ENCODE data around the gene LZTS2.
A peak's percentile ranks its signal among the peaks of the same experiment; 100 is the strongest.

LZTS2 gene

GRCh38 chr10:100997360-100998182 lies 2.0 kb upstream of the LZTS2 start:
- DNase-seq, result peak; percentile 91

- peak; percentile 94 for DNase-seq
These were observed 1.2 kb upstream of the LZTS2 start for GRCh38 chr10:100998183-100998990.

- peak; percentile 98 for DNase-seq
These were observed 442 bp upstream of the LZTS2 start for GRCh38 chr10:100998991-100999741.

- peak; percentile 87 for DNase-seq
These were observed 713 bp downstream of the LZTS2 start for GRCh38 chr10:101000127-101000914.

- DNase-seq, result peak; percentile 62
These were observed 1.5 kb downstream of the LZTS2 start for GRCh38 chr10:101000915-101001658.

GRCh38 chr10:101001659-101002035 lies 2.0 kb downstream of the LZTS2 start:
- no peak for DNase-seq

GRCh38 chr10:101002456-101002855 lies 2.8 kb downstream of the LZTS2 start:
- DNase-seq, result no peak

GRCh38 chr10:101003639-101004206 lies 4.1 kb downstream of the LZTS2 start:
- no peak for DNase-seq

- no peak for DNase-seq
These were observed 5.8 kb downstream of the LZTS2 start for GRCh38 chr10:101005361-101005760.

- DNase-seq, result no peak
These were observed 6.4 kb downstream of the LZTS2 start for GRCh38 chr10:101005869-101006567.

- DNase-seq, result no peak
These were observed 7.0 kb downstream of the LZTS2 start for GRCh38 chr10:101006593-101007098.

- DNase-seq, result no peak
These were observed 7.6 kb downstream of the LZTS2 start for GRCh38 chr10:101007099-101007711.

GRCh38 chr10:101007915-101008822 lies 8.6 kb downstream of the LZTS2 start:
- DNase-seq, result no peak

- no peak for DNase-seq
These were observed 9.3 kb downstream of the LZTS2 start for GRCh38 chr10:101008823-101009423.

GRCh38 chr10:101010329-101010728 lies 10.7 kb downstream of the LZTS2 start:
- DNase-seq, result no peak

GRCh38 chr10:101011517-101012423 lies 12.2 kb downstream of the LZTS2 start:
- DNase-seq, result no peak

All from right kidney (tissue), 1 donor.